IMR-90 (cell line): ENCODE measurements around the gene ATRNL1. TPM values are rescaled to one million over a fixed set of nuclear protein-coding genes. Genes with fewer than 3 reads are reported as not detected.

ENCODE experiments used
- ATAC-seq: fragments of 200-7000 bp; cut with Tn5 transposase; 2 replicates; pipeline ENCODE4 v1.9.1; 2020; ENCODE audit warnings: low read depth, mild to moderate bottlenecking, moderate library complexity
- BruUV-seq: library from RNA; stranded (reverse); fragments of 400-500 nt; replicated peaks from 2 replicates; lab custom pipeline; 2021; lab: Mats Ljungman, UMichigan
- CTCF ChIA-PET: fragments of 300-600 bp; formaldehyde crosslinking; extraction: SDS; loops from one replicate; lab custom pipeline; 2021; ENCODE audit warnings: antibody characterized with exemption; lab: Yijun Ruan, JAX
- POLR2A ChIA-PET: fragments of 300-600 bp; sonication (Branson Sonifier 250); formaldehyde crosslinking; loops from one replicate; lab custom pipeline; 2022; ENCODE audit warnings: antibody characterized with exemption; ENCODE audit not compliant: unreplicated experiment; lab: Charles Lee
- DNase-seq: peaks from one replicate; pipeline ENCODE4 v3.0.0; 2013
- H2AFZ ChIP-seq: replicated peaks from 2 replicates; pipeline ENCODE3; 2013; ENCODE audit warnings: low read length, mild to moderate bottlenecking; ENCODE audit not compliant: poor library complexity
- H2AK5ac ChIP-seq: 2 replicates; pipeline ENCODE4 v1.6.1; 2013; ENCODE audit warnings: low read depth, low read length, inconsistent platforms
- H2AK9ac ChIP-seq: replicated peaks from 2 replicates; pipeline ENCODE3; 2013; ENCODE audit warnings: mild to moderate bottlenecking, low read depth, low read length, moderate library complexity; ENCODE audit not compliant: poor library complexity
- H2BK120ac ChIP-seq: 2 replicates; pipeline ENCODE4 v1.6.1; 2013; ENCODE audit warnings: low read depth, low read length, inconsistent platforms
- H2BK15ac ChIP-seq: 3 replicates; pipeline ENCODE4 v1.6.1; 2013; ENCODE audit warnings: low read depth, low read length, inconsistent platforms
- H2BK20ac ChIP-seq: 2 replicates; pipeline ENCODE4 v1.6.1; 2013; ENCODE audit warnings: low read depth, mild to moderate bottlenecking, inconsistent platforms, low read length, moderate library complexity
- H2BK5ac ChIP-seq: 2 replicates; pipeline ENCODE4 v1.6.1; 2013; ENCODE audit warnings: mild to moderate bottlenecking, low read depth, low read length, inconsistent platforms; ENCODE audit not compliant: poor library complexity, severe bottlenecking
- H3K14ac ChIP-seq: replicated peaks from 2 replicates; pipeline ENCODE4 v1.6.1; 2013; ENCODE audit warnings: low read depth, low read length, inconsistent platforms
- H3K18ac ChIP-seq: 2 replicates; pipeline ENCODE4 v1.6.1; 2013; ENCODE audit warnings: low read depth, low read length, control low read depth
- H3K23ac ChIP-seq: 2 replicates; pipeline ENCODE4 v1.6.1; 2013; ENCODE audit warnings: low read depth, low read length, inconsistent platforms
- H3K27ac ChIP-seq: 2 replicates; pipeline ENCODE4 v1.5.1; 2013; ENCODE audit warnings: mild to moderate bottlenecking, control low read depth, low read length; ENCODE audit not compliant: insufficient read depth
- H3K27me3 ChIP-seq: 2 replicates; pipeline ENCODE4 v1.6.1; 2013; ENCODE audit warnings: low read length; ENCODE audit not compliant: control insufficient read depth, insufficient read depth
- H3K36me3 ChIP-seq: 2 replicates; pipeline ENCODE4 v1.6.1; 2013; ENCODE audit warnings: low read length, mixed read lengths; ENCODE audit not compliant: control insufficient read depth, insufficient read depth
- H3K4ac ChIP-seq: 2 replicates; pipeline ENCODE4 v1.6.1; 2013; ENCODE audit warnings: low read depth, low read length, inconsistent platforms
- H3K4me1 ChIP-seq: 2 replicates; pipeline ENCODE4 v1.6.1; 2013; ENCODE audit warnings: low read length, mixed read lengths; ENCODE audit not compliant: control insufficient read depth, insufficient read depth
- H3K4me2 ChIP-seq: 2 replicates; pipeline ENCODE4 v1.6.1; 2013; ENCODE audit warnings: low read depth, mild to moderate bottlenecking, control low read depth, low read length, moderate library complexity
- H3K4me3 ChIP-seq: 2 replicates; pipeline ENCODE4 v1.5.1; 2013; ENCODE audit warnings: low read depth, mild to moderate bottlenecking, control low read depth, low read length, moderate library complexity; ENCODE audit not compliant: insufficient read depth
- H3K56ac ChIP-seq: 2 replicates; pipeline ENCODE4 v1.6.1; 2013; ENCODE audit warnings: low read length, inconsistent platforms; ENCODE audit not compliant: insufficient read depth; ENCODE audit errors: extremely low read depth
- H3K79me1 ChIP-seq, 2 experiments: 2 replicates each; pipeline ENCODE4 v1.6.1; 2013; ENCODE audit warnings: low read length in 2 of 2, inconsistent platforms in 1 of 2, low read depth in 1 of 2
- H3K9ac ChIP-seq: 2 replicates; pipeline ENCODE4 v1.6.1; 2013; ENCODE audit warnings: low read depth, low read length, control low read depth
- H3K9me1 ChIP-seq: 2 replicates; pipeline ENCODE4 v1.6.1; 2013; ENCODE audit warnings: low read length, inconsistent platforms; ENCODE audit not compliant: insufficient read depth
- H3K9me3 ChIP-seq: 2 replicates; pipeline ENCODE4 v1.6.1; 2013; ENCODE audit warnings: low read length; ENCODE audit not compliant: control insufficient read depth, insufficient read depth
- H4K20me1 ChIP-seq: 2 replicates; pipeline ENCODE4 v1.6.1; 2013; ENCODE audit warnings: low read length, inconsistent platforms; ENCODE audit not compliant: insufficient read depth
- H4K5ac ChIP-seq: 2 replicates; pipeline ENCODE4 v1.6.1; 2013; ENCODE audit warnings: mild to moderate bottlenecking, low read depth, low read length, control low read depth
- H4K8ac ChIP-seq, 2 experiments: 2 replicates each; pipeline ENCODE4 v1.6.1; 2013; ENCODE audit warnings: low read depth in 2 of 2, low read length in 2 of 2, control low read depth in 1 of 2, inconsistent platforms in 1 of 2
- H4K91ac ChIP-seq: 2 replicates; pipeline ENCODE4 v1.6.1; 2013; ENCODE audit warnings: low read depth, low read length, inconsistent platforms; ENCODE audit not compliant: insufficient read depth
- CEBPB ChIP-seq: IDR thresholded peaks from 2 replicates; pipeline ENCODE4 v1.6.1; 2012; ENCODE audit warnings: low read depth, low read length, improper control_type of control experiment
- FOS ChIP-seq: fragments of 150-350 bp; IDR thresholded peaks from 2 replicates; pipeline ENCODE4 v1.6.1; 2016; ENCODE audit warnings: low read depth, low read length
- POLR2A ChIP-seq: IDR thresholded peaks from 2 replicates; pipeline ENCODE4 v1.6.1; 2012; ENCODE audit warnings: mild to moderate bottlenecking, low read depth, low read length
- RCOR1 ChIP-seq: IDR thresholded peaks from 2 replicates; pipeline ENCODE4 v1.6.1; 2012; ENCODE audit warnings: mild to moderate bottlenecking, low read length, improper control_type of control experiment; ENCODE audit not compliant: insufficient replicate concordance
- SMC3 ChIP-seq: fragments of 150-350 bp; IDR thresholded peaks from 2 replicates; pipeline ENCODE4 v1.6.1; 2016; ENCODE audit warnings: low read depth, mild to moderate bottlenecking, antibody characterized with exemption, low read length, moderate library complexity
- WGBS, 2 experiments: methylation state at CpG; one replicate each; pipeline versions ENCODE4 v1.1.5 to v1.1.7; 2013; ENCODE audit warnings: missing lambda C conversion rate in 2 of 2; ENCODE audit not compliant: insufficient read length in 1 of 2; ENCODE audit errors: extremely low coverage in 2 of 2; 5-methylcytosine and 5-hydroxymethylcytosine counted together
- dilution Hi-C: fragments of 300-500 bp; cut with HindIII; formaldehyde crosslinking; loops from one replicate; pipeline ENCODE4 v1.14.3; 2018; ENCODE audit warnings: low sequenced_read_pairs; ENCODE audit not compliant: unreplicated experiment
- in situ Hi-C: fragments of 300-500 bp; cut with MboI; formaldehyde crosslinking; loops from 3 replicates; pipeline ENCODE4 v1.14.3; 2019; ENCODE audit warnings: low sequenced_read_pairs, inconsistent platforms, mixed read lengths
- intact Hi-C: fragments of 100-400 bp; cut with micrococcal nuclease; formaldehyde crosslinking; loops from 2 replicates; pipeline ENCODE4 v1.10.0; 2022
- polyA plus RNA-seq, 3 experiments: library from polyadenylated mRNA; depleted of rRNA; stranded (reverse); fragments of >200 nt; gene quantifications; 2 replicates each; pipeline ENCODE4 v1.2.3, GENCODE V29; 2012; ENCODE audit warnings: low replicate concordance in 1 of 3
- total RNA-seq: library from RNA; depleted of rRNA; stranded (reverse); fragments of >200 nt; gene quantifications from 2 replicates; pipeline ENCODE4 v1.2.3, GENCODE V29; 2012
- TF ChIP-seq, protein P1 (sequence below): fragments of 150-350 bp; IDR thresholded peaks from 2 replicates; pipeline ENCODE4 v1.6.1; 2017; ENCODE audit warnings: mild to moderate bottlenecking, antibody characterized with exemption, low read length, low read depth

Gene ATRNL1
- total and polyA plus RNA-seq, 2 of the 4 experiments (the other 2 are of a cell fraction), result 0.18 to 0.19 TPM

DNA sequence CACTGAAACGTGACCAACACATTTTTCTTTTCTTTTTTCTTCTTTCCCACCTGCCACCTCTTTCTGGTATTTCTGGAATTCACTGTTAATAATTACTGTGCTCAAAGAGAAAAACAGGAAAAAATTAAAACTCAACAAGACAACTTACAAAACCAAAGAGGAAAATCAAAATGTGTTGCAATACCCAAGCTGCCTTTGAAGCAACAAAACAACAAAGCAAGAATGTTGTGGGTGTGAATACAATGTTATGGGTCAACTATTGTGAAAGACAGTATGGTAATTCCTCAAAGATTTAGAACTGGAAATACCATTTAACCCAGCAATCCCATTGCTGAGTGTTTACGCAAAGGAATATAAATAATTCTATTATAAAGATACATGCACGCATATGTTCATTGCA, 764.7 kb downstream of the ATRNL1 start:
- H3K4me1 ChIP-seq, result peaks cover 2% of the 10 kb centered on the region
- no peak for DNase-seq
- CTCF ChIA-PET, result interaction anchor here (1.0 kb wide), 1 partner anchor 58 kb away, joined by 4 read pairs; no protein-coding TSS in a partner anchor

More for the DNA sequence above, 764.7 kb downstream of the ATRNL1 start:
- in situ Hi-C loops, result no loop called here
- H3K9me1 ChIP-seq, result peaks cover 2% of the 10 kb centered on the region; the same call in 1 of the 2 replicates
- BruUV-seq, result no TSS peak
- H3K27ac ChIP-seq, result no peak overlapping the region
- H3K18ac ChIP-seq, result no peak overlapping the region
- no peak overlapping the region for H4K8ac ChIP-seq
- POLR2A ChIA-PET, result no interaction called here
- H2BK15ac ChIP-seq, result no peak overlapping the region
- H3K9me3 ChIP-seq, result no peaks in the 10 kb centered on the region
- no peak overlapping the region for H2AFZ ChIP-seq
- H3K27me3 ChIP-seq, result no peaks in the 10 kb centered on the region
- no peaks in the 10 kb centered on the region for H4K20me1 ChIP-seq
- no peak overlapping the region for H2AK5ac ChIP-seq
- no peak overlapping the region for H3K9ac ChIP-seq
- H4K91ac ChIP-seq, result no peak overlapping the region
- H3K23ac ChIP-seq, result no peak overlapping the region
- no peak overlapping the region for H3K14ac ChIP-seq
- no peak overlapping the region for H4K5ac ChIP-seq
- dilution Hi-C loops, result no loop called here
- no peak overlapping the region for H3K56ac ChIP-seq
- H2BK5ac ChIP-seq, result no peak overlapping the region
- no peak overlapping the region for H3K4me3 ChIP-seq
- no peaks in the 10 kb centered on the region for H3K79me1 ChIP-seq
- H3K4me2 ChIP-seq, result no peak overlapping the region
- intact Hi-C loops, result no loop called here
- H3K4ac ChIP-seq, result no peak overlapping the region
- WGBS, 2 experiments, result no CpG with 5 or more reads among the region's 3 CpGs
- no peaks in the 10 kb centered on the region for H3K36me3 ChIP-seq
- no peak overlapping the region for H2AK9ac ChIP-seq
- TF ChIP-seq CEBPB (peak; percentile 77), FOS (no peak), POLR2A (no peak), SMC3 (no peak), RCOR1 (no peak)
- TF ChIP-seq, protein P1, sequence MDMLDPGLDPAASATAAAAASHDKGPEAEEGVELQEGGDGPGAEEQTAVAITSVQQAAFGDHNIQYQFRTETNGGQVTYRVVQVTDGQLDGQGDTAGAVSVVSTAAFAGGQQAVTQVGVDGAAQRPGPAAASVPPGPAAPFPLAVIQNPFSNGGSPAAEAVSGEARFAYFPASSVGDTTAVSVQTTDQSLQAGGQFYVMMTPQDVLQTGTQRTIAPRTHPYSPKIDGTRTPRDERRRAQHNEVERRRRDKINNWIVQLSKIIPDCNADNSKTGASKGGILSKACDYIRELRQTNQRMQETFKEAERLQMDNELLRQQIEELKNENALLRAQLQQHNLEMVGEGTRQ, result no peak
- H2BK20ac ChIP-seq, result no peak overlapping the region
- H2BK120ac ChIP-seq, result no peak overlapping the region
- ATAC-seq, result no peak
